ENCODE measurements around the gene IGLL5. TPM values are rescaled to one million over a fixed set of nuclear protein-coding genes. Genes with fewer than 3 reads are reported as not detected.

IGLL5 gene
- polyA plus RNA-seq, 2 of the 4 experiments (the other 2 are of a cell fraction), result not detected

GRCh38 chr22:22853713-22854112, 33.9 kb upstream of the IGLL5 start:
- Histone ChIP-seq H3K4me2 (no peak overlapping the region), H3K27ac (no peak overlapping the region), H3K4me3 (no peak overlapping the region), H3K9me3 (no peaks in the 10 kb centered on the region), H3K4me1 (no peaks in the 10 kb centered on the region)
- no peak for FAIRE-seq
- POLR2A ChIA-PET, result interaction anchor here (0.6 kb wide), 1 partner anchor 74 kb away, joined by 3 read pairs; no protein-coding TSS in a partner anchor
- no peak for TF ChIP-seq HOXA7 (CRISPR knock-in tag; IDR thresholded peaks at IDR 0.05)
- no peak for TF ChIP-seq REST (IDR thresholded peaks at IDR 0.05)
- TF ChIP-seq KDM5A (IDR thresholded peaks at IDR 0.05), result no peak
- TF ChIP-seq SREBF2 (IDR thresholded peaks at IDR 0.05), result no peak
- no peak for TF ChIP-seq MYC (IDR thresholded peaks at IDR 0.05; ENCODE audit: borderline replicate concordance, low read length)
- no peak for TF ChIP-seq PBX3 (IDR thresholded peaks at IDR 0.05)
- no peak for TF ChIP-seq ESRRA (IDR thresholded peaks at IDR 0.05; ENCODE audit: borderline replicate concordance, low read length)
- no peak for TF ChIP-seq HOXB13 (CRISPR knock-in tag; IDR thresholded peaks at IDR 0.05; ENCODE audit: low read depth)
- TF ChIP-seq E2F6 (IDR thresholded peaks at IDR 0.05; ENCODE audit: borderline replicate concordance, low read depth), result no peak
- TF ChIP-seq HDAC2 (IDR thresholded peaks at IDR 0.05), result no peak
- no peak for TF ChIP-seq NPAS2 (CRISPR knock-in tag; IDR thresholded peaks at IDR 0.05; ENCODE audit: borderline replicate concordance)
- no peak for TF ChIP-seq TFCP2L1 (CRISPR knock-in tag; IDR thresholded peaks at IDR 0.05)
- WGBS (ENCODE audit: missing lambda C conversion rate), result no CpG with 5 or more reads among the region's 2 CpGs
- no peak for ATAC-seq
- DNase-seq (ENCODE audit: low read depth in 1 of 2, low spot score in 1 of 2), result no peak
- CTCF ChIA-PET, result interaction anchor here (1.1 kb wide), 1 partner anchor 101 kb away, joined by 4 read pairs; no protein-coding TSS in a partner anchor

GRCh38 chr22:22854466-22854865, 33.1 kb upstream of the IGLL5 start:
- WGBS (ENCODE audit: missing lambda C conversion rate), result 67% methylated on average over 8 of the region's 8 CpGs
- POLR2A ChIA-PET, result no interaction called here
- FAIRE-seq (no peak), DNase-seq (ENCODE audit: low read depth in 1 of 2, low spot score in 1 of 2) (no peak), ATAC-seq (no peak)
- Histone ChIP-seq H3K4me1 (no peaks in the 10 kb centered on the region), H3K4me2 (no peak overlapping the region), H3K27ac (no peak overlapping the region), H3K4me3 (no peak overlapping the region), H3K9me3 (no peaks in the 10 kb centered on the region)
- TF ChIP-seq BCL3 (IDR thresholded peaks at IDR 0.05) (no peak), HOXB13 (CRISPR knock-in tag; IDR thresholded peaks at IDR 0.05; ENCODE audit: low read depth) (no peak), NFE2L2 (conservative IDR thresholded peaks at IDR 0.05; ENCODE audit: low read length) (no peak), SMC3 (IDR thresholded peaks at IDR 0.05) (no peak), SREBF2 (IDR thresholded peaks at IDR 0.05) (no peak), CTCF (IDR thresholded peaks at IDR 0.05) (no peak), FOXS1 (CRISPR knock-in tag; IDR thresholded peaks at IDR 0.05) (no peak), HMGXB4 (CRISPR knock-in tag; IDR thresholded peaks at IDR 0.05; ENCODE audit: borderline replicate concordance) (no peak), MAX (IDR thresholded peaks at IDR 0.05) (no peak), USF2 (IDR thresholded peaks at IDR 0.05) (no peak), KDM5A (IDR thresholded peaks at IDR 0.05) (no peak)
- CTCF ChIA-PET, result no interaction called here

Measured in A549 (cell line).